Activated T-cell treated with anti-CD3 and anti-CD28 coated beads for 4 hours (primary cell): ENCODE measurements around the gene PLXND1.
"Not testable (repeated sequence)": the region's sequence is repeated elsewhere in the genome, so short reads cannot be mapped to it uniquely, and the experiment has no call there.

Experiments
- DNase-seq: peaks from one replicate; pipeline ENCODE4 v3.0.0-alpha.2; 2020

The PLXND1 gene

GRCh38 chr3:129520960-129521359 is 85.5 kb downstream of the PLXND1 start:
- DNase-seq, result no peak

GRCh38 chr3:129519896-129520715 is 86.4 kb downstream of the PLXND1 start:
- no peak for DNase-seq

- no peak for DNase-seq
Observed at GRCh38 chr3:129519449-129519848, 87.0 kb downstream of the PLXND1 start.

GRCh38 chr3:129518581-129518980 is 87.9 kb downstream of the PLXND1 start:
- no peak for DNase-seq

- DNase-seq, result no peak
Observed at GRCh38 chr3:129518038-129518561, 88.4 kb downstream of the PLXND1 start.

- no peak for DNase-seq
Observed at GRCh38 chr3:129517516-129517915, 89.0 kb downstream of the PLXND1 start.

- not testable (repeated sequence) for DNase-seq
Observed at GRCh38 chr3:129515821-129516432, 90.5 kb downstream of the PLXND1 start.

- DNase-seq, result not testable (repeated sequence)
Observed at GRCh38 chr3:129515108-129515820, 91.2 kb downstream of the PLXND1 start.

- DNase-seq, result no peak
Observed at GRCh38 chr3:129514563-129514962, 91.9 kb downstream of the PLXND1 start.

- DNase-seq, result no peak
Observed at GRCh38 chr3:129514110-129514509, 92.4 kb downstream of the PLXND1 start.

GRCh38 chr3:129513705-129514104 is 92.8 kb downstream of the PLXND1 start:
- no peak for DNase-seq

- DNase-seq, result no peak
Observed at GRCh38 chr3:129512595-129512994, 93.9 kb downstream of the PLXND1 start.

GRCh38 chr3:129507181-129507831 is 99.2 kb downstream of the PLXND1 start:
- no peak for DNase-seq

- DNase-seq, result no peak
Observed at GRCh38 chr3:129506231-129506742, 100.2 kb downstream of the PLXND1 start.

GRCh38 chr3:129505341-129505740 is 101.1 kb downstream of the PLXND1 start:
- no peak for DNase-seq
